HG02970 (cell line): ENCODE data around the gene PCNP.
"Not testable (repeated sequence)": the region's sequence is repeated elsewhere in the genome, so short reads cannot be mapped to it uniquely, and the experiment has no call there.

Experiments used
- ATAC-seq: cut with Tn5 transposase; IDR thresholded peaks from one replicate; pipeline ENCODE4 v1.9.1; 2021; ENCODE audit warnings: mild to moderate bottlenecking, moderate library complexity, moderate number of reproducible peaks; ENCODE audit not compliant: unreplicated experiment, low FRiP score

Gene PCNP

DNA sequence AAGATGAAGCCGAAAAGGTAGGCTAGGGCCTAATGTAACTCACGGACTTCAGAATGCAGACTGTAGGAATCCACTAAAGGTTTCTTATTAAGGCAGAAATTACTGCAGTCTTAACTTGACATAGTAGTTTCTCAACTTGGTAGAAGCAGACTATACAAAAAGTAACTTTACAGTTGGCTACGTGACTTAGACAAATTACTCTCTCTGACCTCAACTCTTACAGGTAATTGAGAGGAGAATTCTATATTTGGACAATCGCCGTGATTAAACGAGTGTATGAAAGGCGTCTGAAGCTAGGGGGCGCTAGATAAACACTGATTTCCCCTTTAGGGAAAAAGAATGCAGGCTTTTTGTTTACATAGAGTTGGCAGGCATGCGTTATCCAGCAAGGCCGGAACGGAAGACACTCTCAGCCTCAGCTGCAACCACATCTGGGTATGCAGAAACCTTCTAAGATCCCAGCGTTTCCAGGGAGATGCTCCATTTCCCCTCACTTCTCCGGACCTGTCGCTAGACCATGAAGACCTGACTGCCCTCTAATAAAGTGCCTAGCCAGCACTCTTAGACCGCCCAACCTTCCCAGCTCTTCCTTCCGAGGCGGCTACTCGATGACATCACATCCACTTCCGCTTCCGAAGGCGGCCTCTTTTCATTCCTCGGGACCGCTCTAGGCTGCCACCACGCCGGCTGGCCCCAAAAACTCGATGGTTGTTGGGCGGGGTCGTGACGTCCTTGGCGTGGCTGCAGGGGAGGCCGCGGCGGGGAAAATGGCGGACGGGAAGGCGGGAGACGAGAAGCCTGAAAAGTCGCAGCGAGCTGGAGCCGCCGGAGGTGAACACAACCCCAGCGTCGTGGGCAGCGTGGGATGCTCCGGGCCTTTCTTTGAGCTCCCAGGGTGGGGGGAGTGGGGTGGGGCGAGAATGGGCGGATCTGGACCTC lies at the start of gene PCNP:
Gene PCNP (plus strand): TSS at position 732 of the 939 bp plus-strand sequence. CDS start 36 bp downstream, at position 768.
- ATAC-seq = peak; percentile 90

DNA sequence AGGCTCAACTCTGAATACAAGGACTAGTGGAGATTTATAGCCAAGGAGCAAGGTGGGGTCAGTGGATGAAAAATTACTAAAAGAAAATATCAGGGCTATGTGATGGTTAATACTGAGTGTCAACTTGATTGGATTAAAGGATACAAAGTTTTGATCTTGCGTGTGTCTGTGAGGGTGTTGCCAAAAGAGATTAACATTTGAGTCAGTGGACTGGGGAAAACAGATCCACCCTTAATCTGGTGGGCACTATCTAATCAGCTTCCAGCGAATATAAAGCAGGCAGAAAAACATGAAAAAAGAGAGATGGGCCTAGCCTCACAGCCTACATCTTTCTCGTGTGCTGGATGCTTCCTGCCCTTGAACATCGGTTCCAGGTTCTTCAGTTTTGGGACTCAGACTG lies 46.5 kb upstream of the PCNP start:
- no peak for ATAC-seq

- no peak for ATAC-seq
These were observed 46.1 kb upstream of the PCNP start for GRCh38 chr3:101527906-101528305.

GRCh38 chr3:101529816-101530685 lies 43.9 kb upstream of the PCNP start:
- no peak for ATAC-seq

DNA sequence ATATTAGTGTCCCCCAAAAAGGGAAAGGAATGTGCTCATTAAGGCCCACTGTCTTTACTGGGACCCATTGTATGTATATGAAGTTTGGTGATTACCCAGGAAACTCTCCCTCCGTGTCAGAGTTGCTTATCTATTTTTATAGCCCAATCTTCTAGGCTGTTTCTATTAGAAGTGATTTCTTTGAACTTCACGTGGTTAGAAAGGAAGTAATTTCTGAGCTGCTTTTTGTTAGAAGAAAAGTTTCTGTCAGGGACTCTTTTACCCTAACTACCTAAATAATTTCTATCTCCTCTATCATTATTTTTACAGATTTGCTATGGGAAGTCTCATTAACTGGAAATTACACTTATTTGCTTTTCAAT lies 43.3 kb upstream of the PCNP start:
- ATAC-seq = no peak

- no peak for ATAC-seq
These were observed 42.4 kb upstream of the PCNP start for GRCh38 chr3:101531473-101532086.

GRCh38 chr3:101532783-101533602 lies 41.0 kb upstream of the PCNP start:
- no peak for ATAC-seq

- no peak for ATAC-seq
These were observed 40.4 kb upstream of the PCNP start for GRCh38 chr3:101533603-101533968.

GRCh38 chr3:101535221-101535620 lies 38.8 kb upstream of the PCNP start:
- ATAC-seq = no peak

GRCh38 chr3:101536266-101536665 lies 37.7 kb upstream of the PCNP start:
- ATAC-seq = no peak

DNA sequence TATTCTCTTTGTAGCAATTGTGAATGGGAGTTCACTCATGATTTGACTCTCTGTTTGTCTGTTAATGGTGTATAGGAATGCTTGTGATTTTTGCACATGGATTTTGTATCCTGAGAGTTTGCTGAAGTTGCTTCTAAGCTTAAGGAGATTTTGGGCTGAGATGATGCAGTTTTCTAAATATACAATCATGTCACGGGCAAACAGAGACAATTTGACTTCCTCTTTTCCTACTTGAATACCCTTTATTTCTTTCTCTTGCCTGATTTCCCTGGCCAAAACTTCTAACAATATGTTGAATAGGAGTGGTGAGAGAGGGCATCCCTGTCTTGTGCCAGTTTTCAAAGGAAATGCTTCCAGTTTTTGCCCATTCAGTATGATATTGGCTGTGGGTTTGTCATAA lies 37.0 kb upstream of the PCNP start:
- ATAC-seq = not testable (repeated sequence)

DNA sequence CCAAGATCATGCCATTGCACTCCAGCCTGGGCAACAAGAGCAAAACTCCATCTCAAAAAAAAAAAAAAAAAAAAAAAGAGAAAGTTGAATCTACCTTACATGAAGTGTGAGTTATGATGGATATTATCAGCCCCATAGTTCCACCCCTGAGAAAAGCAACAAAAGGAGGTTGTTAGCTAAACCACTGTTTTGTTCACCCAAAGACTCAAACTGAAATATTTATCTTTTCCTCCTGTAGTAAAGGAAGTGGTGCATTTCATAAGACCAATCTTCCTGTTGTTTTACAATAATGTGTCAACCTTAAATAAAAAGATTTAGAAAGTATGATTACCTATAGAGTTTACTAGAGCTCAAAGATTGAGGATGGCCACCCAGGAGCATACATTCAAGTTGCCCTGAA lies 31.0 kb upstream of the PCNP start:
- no peak for ATAC-seq

GRCh38 chr3:101544161-101544850 lies 29.7 kb upstream of the PCNP start:
- ATAC-seq = no peak

- ATAC-seq = no peak
These were observed 25.4 kb upstream of the PCNP start for GRCh38 chr3:101548527-101549105.

DNA sequence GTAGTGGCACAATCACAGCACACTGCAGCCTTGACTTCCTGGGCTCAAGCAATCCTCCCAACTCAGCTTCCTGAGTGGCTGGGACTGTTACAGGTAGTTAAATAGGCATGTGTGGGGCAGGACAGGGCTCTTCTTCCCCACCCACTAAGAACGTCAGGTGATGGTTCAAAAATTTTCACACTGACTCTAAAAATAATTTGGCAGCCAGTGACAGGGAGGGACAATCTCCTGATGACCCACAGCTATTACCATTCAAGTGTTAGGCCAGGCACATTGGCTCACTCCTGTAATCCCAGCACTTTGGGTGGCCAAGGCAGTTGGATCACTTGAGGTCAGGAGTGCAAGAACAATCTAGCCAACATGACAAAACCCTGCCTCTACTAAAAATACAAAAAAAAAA lies 24.5 kb upstream of the PCNP start:
- ATAC-seq = no peak

DNA sequence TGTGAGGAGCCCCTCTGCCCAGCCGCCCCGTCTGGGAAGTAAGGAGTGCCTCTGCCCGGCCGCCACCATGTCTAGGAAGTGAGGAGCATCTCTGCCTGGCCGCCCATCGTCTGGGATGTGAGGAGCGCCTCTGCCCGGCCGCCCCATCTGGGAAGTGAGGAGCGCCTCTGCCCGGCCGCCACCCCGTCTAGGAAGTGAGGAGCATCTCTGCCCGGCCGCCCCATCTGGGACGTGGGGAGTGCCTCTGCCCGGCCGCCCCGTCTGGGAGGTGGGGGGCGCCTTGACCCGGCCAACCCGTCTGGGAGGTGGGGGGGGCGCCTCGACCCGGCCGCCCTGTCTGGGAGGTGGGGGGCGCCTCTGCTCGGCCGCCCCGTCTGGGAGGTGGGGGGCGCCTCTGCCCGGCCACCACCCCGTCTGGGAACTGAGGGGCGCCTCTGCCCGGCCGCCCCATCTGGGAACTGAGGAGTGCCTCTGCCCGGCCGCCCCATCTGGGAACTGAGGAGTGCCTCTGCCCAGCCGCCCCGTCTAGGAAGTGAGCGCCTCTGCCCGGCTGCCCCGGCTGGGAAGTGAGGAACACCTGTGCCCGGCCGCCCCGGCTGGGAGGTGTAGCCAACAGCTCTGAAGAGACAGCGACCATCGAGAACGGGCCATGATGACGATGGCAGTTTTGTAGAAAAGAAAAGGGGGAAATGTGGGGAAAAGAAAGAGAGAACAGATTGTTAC lies 22.5 kb upstream of the PCNP start:
- ATAC-seq = not testable (repeated sequence)

DNA sequence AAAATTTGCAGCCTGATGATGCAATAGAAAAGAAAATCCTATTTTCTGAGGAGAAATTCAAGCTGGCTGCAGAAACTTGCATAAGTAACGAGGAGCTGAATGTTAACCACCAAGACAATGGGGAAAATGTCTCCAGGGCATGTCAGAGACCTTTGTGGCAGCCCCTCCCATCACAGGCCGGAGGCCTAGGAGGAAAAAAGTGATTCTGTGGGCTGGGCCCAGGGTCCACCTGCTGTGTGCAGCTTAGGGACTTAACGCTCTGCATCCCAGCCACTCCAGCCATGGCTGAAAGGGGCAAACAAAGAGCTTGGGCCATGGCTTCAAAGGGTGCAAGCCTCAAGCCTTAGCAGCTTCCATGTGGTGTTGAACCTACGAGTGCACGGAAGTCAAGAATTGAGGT lies 20.6 kb upstream of the PCNP start:
- not testable (repeated sequence) for ATAC-seq

DNA sequence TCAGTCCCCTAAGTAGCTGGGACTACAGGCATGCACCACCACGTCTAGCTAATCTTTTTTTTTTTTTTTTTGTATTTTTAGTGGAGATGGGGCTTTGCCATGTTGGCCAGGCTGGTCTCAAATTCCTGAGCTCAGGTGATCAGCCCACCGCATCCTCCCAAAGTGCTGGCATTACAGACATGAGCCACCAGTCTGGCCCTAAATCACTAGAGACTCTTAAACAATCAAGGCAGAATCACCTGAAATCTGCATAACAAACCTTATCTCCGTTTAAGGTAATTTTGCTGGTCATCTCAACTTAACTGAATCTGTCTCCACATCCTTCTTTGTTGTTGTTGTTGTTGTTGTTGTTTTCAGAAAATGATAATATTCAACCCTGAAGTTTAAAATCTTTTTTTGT lies 17.9 kb upstream of the PCNP start:
- ATAC-seq = no peak
